SU-DHL-6 (cell line): ENCODE results near the gene GABRG1.

Source experiments
- H2AFZ ChIP-seq: fragments of 200-600 bp; sonication (generic); 2 replicates; pipeline ENCODE4 v1.6.1; 2014; ENCODE audit warnings: low read depth, mild to moderate bottlenecking, moderate library complexity, mixed read lengths, antibody characterized with exemption, low read length; ENCODE audit not compliant: severe bottlenecking
- H3F3A ChIP-seq: fragments of 200-600 bp; shearing (Covaris generic); 2 replicates; pipeline ENCODE4 v1.6.0; 2016; ENCODE audit warnings: antibody characterized with exemption, mild to moderate bottlenecking; ENCODE audit not compliant: insufficient read depth
- H3K27ac ChIP-seq: fragments of 200-600 bp; sonication (generic); 2 replicates; pipeline ENCODE4 v1.5.1; 2016; ENCODE audit warnings: low read depth, mild to moderate bottlenecking, low read length, moderate library complexity, mixed read lengths
- H3K27me3 ChIP-seq: fragments of 200-600 bp; sonication (generic), shearing (Covaris generic); 2 replicates; pipeline ENCODE4 v1.6.0; 2014; ENCODE audit warnings: mild to moderate bottlenecking, low read length
- H3K36me3 ChIP-seq: fragments of 200-600 bp; sonication (generic); 2 replicates; pipeline ENCODE4 v1.6.1; 2014; ENCODE audit warnings: mild to moderate bottlenecking, low read length, mixed read lengths
- H3K4me2 ChIP-seq: fragments of 300-600, 200-600 bp; shearing (Covaris generic), sonication (generic); 2 replicates; pipeline ENCODE4 v1.6.0; 2014; ENCODE audit warnings: low read length, low read depth, mild to moderate bottlenecking; ENCODE audit not compliant: poor library complexity, severe bottlenecking
- H3K4me3 ChIP-seq: fragments of 200-600 bp; sonication (generic); 2 replicates; pipeline ENCODE4 v1.5.1; 2014; ENCODE audit warnings: antibody characterized with exemption, low read length, mild to moderate bottlenecking, mixed read lengths; ENCODE audit not compliant: insufficient read depth, poor library complexity, severe bottlenecking
- H3K79me2 ChIP-seq: fragments of 200-600 bp; sonication (generic); 2 replicates; pipeline ENCODE4 v1.6.1; 2014; ENCODE audit warnings: mild to moderate bottlenecking, low read length, moderate library complexity; ENCODE audit not compliant: insufficient read depth
- H3K9ac ChIP-seq: fragments of 200-600 bp; sonication (generic); 2 replicates; pipeline ENCODE4 v1.7.0; 2014; ENCODE audit warnings: mild to moderate bottlenecking, low read length
- H3K9me2 ChIP-seq: fragments of 200-600 bp; sonication (generic); replicated peaks from 2 replicates; pipeline ENCODE4 v1.6.1; 2014; ENCODE audit warnings: low read length; ENCODE audit not compliant: insufficient read depth
- H3K9me3 ChIP-seq: fragments of 200-600 bp; sonication (generic); 2 replicates; pipeline ENCODE4 v1.6.1; 2014; ENCODE audit warnings: low read length, mixed read lengths; ENCODE audit not compliant: insufficient read depth
- H4K20me1 ChIP-seq: fragments of 200-600 bp; sonication (generic); 2 replicates; pipeline ENCODE4 v1.6.1; 2014; ENCODE audit warnings: low read depth, mild to moderate bottlenecking, antibody characterized with exemption, low read length, moderate library complexity, mixed read lengths
- EZH2phosphoT487 ChIP-seq: fragments of 200-600 bp; sonication (generic), shearing (Covaris generic); conservative IDR thresholded peaks from 2 replicates; pipeline ENCODE4 v1.6.1; 2018; ENCODE audit warnings: mild to moderate bottlenecking, antibody characterized with exemption, low read length, moderate library complexity, mixed read lengths
- TF ChIP-seq, protein P1 (sequence below): fragments of 200-600 bp; sonication (generic); IDR thresholded peaks from one replicate; pipeline ENCODE4 v1.5.1; 2017; ENCODE audit warnings: antibody characterized with exemption, mild to moderate bottlenecking, low read length, moderate library complexity; ENCODE audit not compliant: insufficient read depth, poor library complexity, severe bottlenecking

Gene GABRG1

DNA sequence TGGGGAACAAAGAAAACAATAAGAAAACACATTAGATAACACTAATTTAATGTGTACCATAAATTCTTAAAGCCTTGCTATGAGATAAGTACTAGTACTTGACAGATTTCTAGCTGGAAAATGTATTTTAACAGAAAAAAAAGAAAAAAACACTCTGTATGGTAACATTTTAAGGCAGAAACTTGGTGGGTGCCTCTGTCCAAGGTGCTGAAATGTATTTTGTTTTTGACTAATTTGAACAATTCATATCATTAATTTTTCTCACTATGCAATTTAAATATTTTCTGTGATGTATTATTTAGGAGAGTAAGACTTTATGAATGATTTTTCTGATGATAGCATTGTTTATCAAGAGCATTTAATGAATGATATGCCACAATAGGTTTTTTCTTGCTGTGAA is 107.5 kb downstream of the GABRG1 start:
- Histone ChIP-seq H2AFZ (no peak overlapping the region), H3K9ac (no peak overlapping the region), H3K27ac (no peak overlapping the region), H3K9me2 (no peaks in the 10 kb centered on the region), H4K20me1 (no peaks in the 10 kb centered on the region), H3K36me3 (no peaks in the 10 kb centered on the region), H3K4me2 (no peak overlapping the region), H3F3A (no peaks in the 10 kb centered on the region), H3K79me2 (no peaks in the 10 kb centered on the region), H3K27me3 (no peaks in the 10 kb centered on the region), H3K4me3 (no peak overlapping the region), H3K9me3 (no peaks in the 10 kb centered on the region)
- TF ChIP-seq EZH2phosphoT487: no peak
- TF ChIP-seq, protein P1, sequence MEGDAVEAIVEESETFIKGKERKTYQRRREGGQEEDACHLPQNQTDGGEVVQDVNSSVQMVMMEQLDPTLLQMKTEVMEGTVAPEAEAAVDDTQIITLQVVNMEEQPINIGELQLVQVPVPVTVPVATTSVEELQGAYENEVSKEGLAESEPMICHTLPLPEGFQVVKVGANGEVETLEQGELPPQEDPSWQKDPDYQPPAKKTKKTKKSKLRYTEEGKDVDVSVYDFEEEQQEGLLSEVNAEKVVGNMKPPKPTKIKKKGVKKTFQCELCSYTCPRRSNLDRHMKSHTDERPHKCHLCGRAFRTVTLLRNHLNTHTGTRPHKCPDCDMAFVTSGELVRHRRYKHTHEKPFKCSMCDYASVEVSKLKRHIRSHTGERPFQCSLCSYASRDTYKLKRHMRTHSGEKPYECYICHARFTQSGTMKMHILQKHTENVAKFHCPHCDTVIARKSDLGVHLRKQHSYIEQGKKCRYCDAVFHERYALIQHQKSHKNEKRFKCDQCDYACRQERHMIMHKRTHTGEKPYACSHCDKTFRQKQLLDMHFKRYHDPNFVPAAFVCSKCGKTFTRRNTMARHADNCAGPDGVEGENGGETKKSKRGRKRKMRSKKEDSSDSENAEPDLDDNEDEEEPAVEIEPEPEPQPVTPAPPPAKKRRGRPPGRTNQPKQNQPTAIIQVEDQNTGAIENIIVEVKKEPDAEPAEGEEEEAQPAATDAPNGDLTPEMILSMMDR: no peak

DNA sequence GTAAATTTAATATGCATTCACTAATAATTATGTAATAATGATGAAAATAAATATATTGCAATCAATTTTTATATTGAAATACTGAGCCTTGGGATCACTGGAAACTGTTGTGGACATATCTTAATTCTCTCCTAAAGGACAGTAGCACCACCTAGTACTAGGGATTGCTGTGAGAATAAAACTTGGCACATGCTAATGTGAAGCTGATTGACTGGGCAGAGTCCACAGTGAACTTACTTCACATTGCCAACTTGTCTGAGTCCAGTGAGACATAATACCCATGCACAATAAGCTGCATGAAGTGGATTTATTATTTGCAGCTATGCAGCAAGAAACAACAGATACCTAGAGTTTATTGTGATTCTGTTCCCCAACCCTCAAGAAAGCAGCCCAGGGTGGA is 131.1 kb downstream of the GABRG1 start:
- H3K9ac ChIP-seq: no peak overlapping the region
- no peaks in the 10 kb centered on the region for H3K9me2 ChIP-seq
- H3K4me3 ChIP-seq: no peak overlapping the region
- no peaks in the 10 kb centered on the region for H3K9me3 ChIP-seq
- TF ChIP-seq EZH2phosphoT487: no peak
- TF ChIP-seq, protein P1: no peak
- no peaks in the 10 kb centered on the region for H3K79me2 ChIP-seq
- H3F3A ChIP-seq: no peaks in the 10 kb centered on the region
- no peaks in the 10 kb centered on the region for H4K20me1 ChIP-seq
- no peak overlapping the region for H3K27ac ChIP-seq
- H3K27me3 ChIP-seq: no peaks in the 10 kb centered on the region
- no peaks in the 10 kb centered on the region for H3K36me3 ChIP-seq
- no peak overlapping the region for H2AFZ ChIP-seq
- no peak overlapping the region for H3K4me2 ChIP-seq

DNA sequence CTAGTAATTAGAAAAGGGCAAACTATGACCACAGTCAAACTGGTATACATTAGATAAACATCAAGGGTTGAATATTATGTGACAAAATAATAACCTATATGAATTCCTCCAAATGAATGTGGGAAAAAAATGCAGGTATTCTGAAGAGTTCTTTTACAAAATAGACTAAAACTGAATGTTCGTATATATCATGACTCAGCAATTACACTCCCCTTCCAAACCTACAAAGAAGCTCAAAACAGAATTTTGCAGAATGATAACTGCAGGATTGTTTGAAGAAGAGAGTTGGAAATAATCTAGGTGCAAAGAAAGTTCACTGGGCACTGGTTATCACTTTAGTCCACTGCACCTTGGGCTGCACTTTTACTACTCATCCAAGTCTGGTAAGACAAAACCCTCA is 134.1 kb downstream of the GABRG1 start:
- no peaks in the 10 kb centered on the region for H3K9me3 ChIP-seq
- no peak overlapping the region for H3K9ac ChIP-seq
- no peaks in the 10 kb centered on the region for H3K79me2 ChIP-seq
- no peak overlapping the region for H3K27ac ChIP-seq
- no peak overlapping the region for H3K4me2 ChIP-seq
- no peaks in the 10 kb centered on the region for H4K20me1 ChIP-seq
- TF ChIP-seq EZH2phosphoT487: no peak
- TF ChIP-seq, protein P1: no peak
- H3F3A ChIP-seq: no peaks in the 10 kb centered on the region
- H3K4me3 ChIP-seq: no peak overlapping the region
- H3K27me3 ChIP-seq: no peaks in the 10 kb centered on the region
- H3K36me3 ChIP-seq: no peaks in the 10 kb centered on the region
- H3K9me2 ChIP-seq: no peaks in the 10 kb centered on the region
- no peak overlapping the region for H2AFZ ChIP-seq

DNA sequence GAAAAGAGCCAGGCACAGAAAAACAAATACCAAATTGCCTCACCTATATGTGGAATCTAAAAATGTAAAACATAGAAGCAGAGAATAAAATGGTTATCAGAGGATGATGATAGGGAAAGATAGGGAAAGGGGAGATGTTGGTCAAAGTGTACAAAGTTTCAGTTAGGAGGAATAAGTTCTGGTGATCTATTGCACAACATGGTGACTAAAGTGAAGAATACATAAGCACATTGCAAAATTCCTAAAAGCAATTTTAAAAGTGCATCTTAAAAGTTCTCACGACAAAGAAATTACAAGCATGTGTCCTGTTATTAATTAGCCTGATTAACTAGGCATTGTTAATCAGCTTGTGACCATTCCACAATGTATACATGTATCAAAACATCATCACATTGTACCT is 136.0 kb downstream of the GABRG1 start:
- Histone ChIP-seq H2AFZ (no peak overlapping the region), H3K36me3 (no peaks in the 10 kb centered on the region), H3K9me2 (no peaks in the 10 kb centered on the region), H4K20me1 (no peaks in the 10 kb centered on the region), H3K4me2 (no peak overlapping the region), H3F3A (no peaks in the 10 kb centered on the region), H3K4me3 (no peak overlapping the region), H3K79me2 (no peaks in the 10 kb centered on the region), H3K27ac (no peak overlapping the region), H3K9me3 (no peaks in the 10 kb centered on the region), H3K27me3 (no peaks in the 10 kb centered on the region), H3K9ac (no peak overlapping the region)
- TF ChIP-seq EZH2phosphoT487: no peak
- TF ChIP-seq, protein P1: no peak
